Measurements from ENCODE around the gene OTOP2.

DNA sequence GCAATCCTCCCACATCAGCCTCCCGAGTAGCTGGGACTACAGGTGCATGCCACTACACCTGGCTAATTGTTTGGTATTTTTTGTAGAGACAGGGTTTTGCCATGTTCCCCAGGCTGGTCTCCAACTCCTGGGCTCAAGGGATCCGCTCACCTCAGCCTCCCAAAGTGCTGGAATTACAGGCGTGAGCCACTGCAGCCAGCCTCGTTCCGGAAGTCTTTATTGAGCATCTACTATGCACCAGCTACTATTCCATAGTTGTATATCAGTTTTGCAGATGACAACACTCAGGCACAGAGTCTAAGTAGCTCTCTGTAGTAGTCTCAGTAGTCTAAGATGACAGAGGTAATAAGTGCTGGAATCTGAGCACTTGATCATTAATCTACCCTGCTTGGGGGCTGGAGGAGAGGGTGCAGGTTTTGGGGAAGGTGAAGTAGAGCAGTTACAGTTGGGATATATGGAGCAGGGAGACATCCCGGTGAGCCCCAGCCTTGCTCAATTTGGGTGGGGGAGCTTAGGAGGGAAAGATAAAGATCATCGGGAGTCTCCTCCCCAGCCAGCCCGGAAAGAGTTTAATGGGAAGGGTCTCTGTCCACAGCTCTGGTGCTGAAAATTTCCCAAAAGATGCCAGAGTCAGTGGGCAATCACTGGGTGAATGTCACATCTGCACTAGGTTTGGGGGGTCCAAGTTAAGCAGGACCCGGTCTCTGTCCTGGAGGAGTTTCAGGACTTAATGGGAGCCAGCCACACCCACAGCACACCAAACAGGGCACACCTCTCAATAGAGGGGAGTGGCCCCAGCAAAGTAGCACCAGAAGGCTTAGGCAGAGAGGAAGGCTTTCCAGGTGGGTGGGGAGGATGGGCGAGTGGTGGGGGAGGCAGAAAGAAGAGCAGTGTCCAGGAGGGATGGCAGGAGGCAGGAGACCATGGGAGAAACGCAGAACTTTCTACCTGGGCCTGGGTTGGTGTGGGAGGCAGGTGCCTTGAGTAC, 13.3 kb downstream of the OTOP2 start:
- TF ChIP-seq, protein P1, sequence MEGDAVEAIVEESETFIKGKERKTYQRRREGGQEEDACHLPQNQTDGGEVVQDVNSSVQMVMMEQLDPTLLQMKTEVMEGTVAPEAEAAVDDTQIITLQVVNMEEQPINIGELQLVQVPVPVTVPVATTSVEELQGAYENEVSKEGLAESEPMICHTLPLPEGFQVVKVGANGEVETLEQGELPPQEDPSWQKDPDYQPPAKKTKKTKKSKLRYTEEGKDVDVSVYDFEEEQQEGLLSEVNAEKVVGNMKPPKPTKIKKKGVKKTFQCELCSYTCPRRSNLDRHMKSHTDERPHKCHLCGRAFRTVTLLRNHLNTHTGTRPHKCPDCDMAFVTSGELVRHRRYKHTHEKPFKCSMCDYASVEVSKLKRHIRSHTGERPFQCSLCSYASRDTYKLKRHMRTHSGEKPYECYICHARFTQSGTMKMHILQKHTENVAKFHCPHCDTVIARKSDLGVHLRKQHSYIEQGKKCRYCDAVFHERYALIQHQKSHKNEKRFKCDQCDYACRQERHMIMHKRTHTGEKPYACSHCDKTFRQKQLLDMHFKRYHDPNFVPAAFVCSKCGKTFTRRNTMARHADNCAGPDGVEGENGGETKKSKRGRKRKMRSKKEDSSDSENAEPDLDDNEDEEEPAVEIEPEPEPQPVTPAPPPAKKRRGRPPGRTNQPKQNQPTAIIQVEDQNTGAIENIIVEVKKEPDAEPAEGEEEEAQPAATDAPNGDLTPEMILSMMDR (IDR thresholded peaks at IDR 0.05; ENCODE audit: insufficient read depth, low read length, poor library complexity, severe bottlenecking): no peak
- TF ChIP-seq EZH2phosphoT487 (conservative IDR thresholded peaks at IDR 0.05; ENCODE audit: low read length): no peak

Measured in SU-DHL-6 (cell line).